Cardiac muscle cell (in vitro differentiated cells and primary cell): Measurements from ENCODE around the gene CXCR2. TPM values are rescaled to one million over a fixed set of nuclear protein-coding genes. Genes with fewer than 3 reads are reported as not detected.

Source experiments
- DNase-seq, 2 donors: peaks; one replicate each; pipeline versions ENCODE4 v3.0.0 to v3.0.0-alpha.2; 2010 to 2017; ENCODE audit warnings: low read depth in 1 of 2, low spot score in 1 of 2
- H3K27ac ChIP-seq: fragments of 200-600 bp; sonication (generic); 2 replicates; pipeline ENCODE4 v1.5.1; 2016
- H3K27me3 ChIP-seq: fragments of 200-600 bp; sonication (generic); 2 replicates; pipeline ENCODE4 v1.6.0; 2016; ENCODE audit warnings: control low read depth
- H3K36me3 ChIP-seq: fragments of 200-600 bp; sonication (generic); 2 replicates; pipeline ENCODE4 v1.5.1; 2016; ENCODE audit warnings: control low read depth
- H3K4me1 ChIP-seq: fragments of 200-600 bp; sonication (generic); 2 replicates; pipeline ENCODE4 v1.8.1; 2017; ENCODE audit warnings: low read depth, mild to moderate bottlenecking, mixed run types
- H3K4me3 ChIP-seq: fragments of 200-600 bp; sonication (generic); 2 replicates; pipeline ENCODE4 v1.5.1; 2016; ENCODE audit warnings: mild to moderate bottlenecking
- H3K9me3 ChIP-seq: fragments of 200-600 bp; sonication (generic); 2 replicates; pipeline ENCODE4 v1.5.1; 2017; ENCODE audit warnings: low read depth, mild to moderate bottlenecking, control low read depth
- polyA plus RNA-seq: library from polyadenylated mRNA; unstranded; fragments of >200 nt; fragmentation: Nextera tagmentation; extraction: Ambion mirVana; gene quantifications from 2 replicates; pipeline ENCODE4 v1.2.1, GENCODE V29; 2016
- total RNA-seq: library from RNA; depleted of rRNA; stranded (reverse); fragments of >200 nt; gene quantifications from 2 replicates; pipeline ENCODE4 v1.2.3, GENCODE V29; 2016
- TF ChIP-seq, protein P1 (sequence below): IDR thresholded peaks from 2 replicates; pipeline ENCODE4 v1.5.1; 2012; ENCODE audit warnings: low read depth, mild to moderate bottlenecking, low read length

The CXCR2 gene
- total and polyA plus RNA-seq, 2 experiments from 2014 or later, result 0.09 to 0.57 TPM

DNA sequence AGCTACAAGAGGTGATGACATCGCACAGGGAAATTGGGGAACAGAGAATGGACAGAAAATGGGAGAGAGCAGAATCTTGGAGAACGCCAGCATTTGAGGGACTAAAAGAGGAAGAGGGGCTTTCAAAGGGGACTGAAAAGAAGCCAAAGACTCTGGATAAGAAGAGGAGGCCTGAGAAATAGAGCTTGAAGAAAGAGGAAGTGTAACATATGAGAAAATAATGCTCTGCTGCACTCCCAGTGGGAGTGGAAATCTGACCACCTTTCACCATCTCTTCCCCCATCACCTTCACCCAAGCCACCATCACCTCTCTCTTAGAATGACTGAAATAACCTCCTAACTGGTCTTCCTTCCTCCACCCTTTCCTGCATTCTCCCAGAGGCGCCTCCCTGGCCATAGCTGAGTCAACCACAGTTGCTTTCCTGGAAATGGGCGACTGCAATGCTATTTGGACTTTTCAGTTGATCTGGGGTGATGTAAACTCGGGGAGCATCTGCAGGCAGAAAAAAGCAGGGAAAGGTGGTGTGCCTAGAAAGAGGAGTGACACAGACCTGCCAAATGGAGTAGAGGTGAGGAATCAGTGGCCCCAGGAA lies 24.1 kb downstream of the CXCR2 start:
- no peak overlapping the region for H3K4me3 ChIP-seq
- no peaks in the 10 kb centered on the region for H3K36me3 ChIP-seq
- H3K4me1 ChIP-seq, result no peaks in the 10 kb centered on the region
- no peaks in the 10 kb centered on the region for H3K27me3 ChIP-seq
- no peaks in the 10 kb centered on the region for H3K9me3 ChIP-seq
- no peak for DNase-seq
- H3K27ac ChIP-seq, result no peak overlapping the region
- TF ChIP-seq, protein P1, sequence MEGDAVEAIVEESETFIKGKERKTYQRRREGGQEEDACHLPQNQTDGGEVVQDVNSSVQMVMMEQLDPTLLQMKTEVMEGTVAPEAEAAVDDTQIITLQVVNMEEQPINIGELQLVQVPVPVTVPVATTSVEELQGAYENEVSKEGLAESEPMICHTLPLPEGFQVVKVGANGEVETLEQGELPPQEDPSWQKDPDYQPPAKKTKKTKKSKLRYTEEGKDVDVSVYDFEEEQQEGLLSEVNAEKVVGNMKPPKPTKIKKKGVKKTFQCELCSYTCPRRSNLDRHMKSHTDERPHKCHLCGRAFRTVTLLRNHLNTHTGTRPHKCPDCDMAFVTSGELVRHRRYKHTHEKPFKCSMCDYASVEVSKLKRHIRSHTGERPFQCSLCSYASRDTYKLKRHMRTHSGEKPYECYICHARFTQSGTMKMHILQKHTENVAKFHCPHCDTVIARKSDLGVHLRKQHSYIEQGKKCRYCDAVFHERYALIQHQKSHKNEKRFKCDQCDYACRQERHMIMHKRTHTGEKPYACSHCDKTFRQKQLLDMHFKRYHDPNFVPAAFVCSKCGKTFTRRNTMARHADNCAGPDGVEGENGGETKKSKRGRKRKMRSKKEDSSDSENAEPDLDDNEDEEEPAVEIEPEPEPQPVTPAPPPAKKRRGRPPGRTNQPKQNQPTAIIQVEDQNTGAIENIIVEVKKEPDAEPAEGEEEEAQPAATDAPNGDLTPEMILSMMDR, result no peak

GRCh38 chr2:218152172-218152571 lies 26.3 kb downstream of the CXCR2 start:
- H3K9me3 ChIP-seq, result no peaks in the 10 kb centered on the region
- H3K27me3 ChIP-seq, result no peaks in the 10 kb centered on the region
- no peaks in the 10 kb centered on the region for H3K36me3 ChIP-seq
- H3K4me3 ChIP-seq, result no peak overlapping the region
- no peak overlapping the region for H3K27ac ChIP-seq
- TF ChIP-seq, protein P1, result no peak
- DNase-seq, result no peak
- no peaks in the 10 kb centered on the region for H3K4me1 ChIP-seq

GRCh38 chr2:218152777-218153176 lies 26.9 kb downstream of the CXCR2 start:
- TF ChIP-seq, protein P1, result no peak
- H3K4me1 ChIP-seq, result no peaks in the 10 kb centered on the region
- H3K9me3 ChIP-seq, result no peaks in the 10 kb centered on the region
- H3K27ac ChIP-seq, result no peak overlapping the region
- no peak for DNase-seq
- H3K36me3 ChIP-seq, result no peaks in the 10 kb centered on the region
- no peak overlapping the region for H3K4me3 ChIP-seq
- no peaks in the 10 kb centered on the region for H3K27me3 ChIP-seq

GRCh38 chr2:218155953-218156479 lies 30.2 kb downstream of the CXCR2 start:
- no peak overlapping the region for H3K27ac ChIP-seq
- H3K36me3 ChIP-seq, result no peaks in the 10 kb centered on the region
- no peak for DNase-seq
- no peaks in the 10 kb centered on the region for H3K4me1 ChIP-seq
- H3K4me3 ChIP-seq, result no peak overlapping the region
- TF ChIP-seq, protein P1, result no peak
- H3K27me3 ChIP-seq, result no peaks in the 10 kb centered on the region
- no peaks in the 10 kb centered on the region for H3K9me3 ChIP-seq

DNA sequence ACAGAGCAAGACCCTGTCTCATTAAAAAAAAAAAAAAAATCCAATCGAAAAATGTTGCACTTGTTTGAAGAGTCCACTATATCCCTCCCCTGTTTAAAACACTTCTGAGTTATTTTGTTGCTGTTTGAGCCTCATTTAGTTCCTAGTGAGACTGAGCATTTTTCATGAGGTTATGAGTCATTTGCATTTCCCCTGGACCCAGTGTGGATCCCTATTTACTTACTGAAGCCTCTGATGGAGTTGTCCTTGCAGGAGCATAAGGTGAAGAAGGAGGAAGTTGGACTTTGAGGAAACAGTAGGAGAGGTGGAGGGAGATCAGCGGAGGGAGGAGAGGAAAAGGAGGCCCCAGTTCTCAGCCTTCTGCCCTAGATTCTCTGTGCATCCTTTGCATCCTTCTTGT lies 35.8 kb downstream of the CXCR2 start:
- Histone ChIP-seq H3K27me3 (peaks cover 7% of the 10 kb centered on the region), H3K9me3 (no peaks in the 10 kb centered on the region), H3K4me1 (no peaks in the 10 kb centered on the region), H3K27ac (no peak overlapping the region), H3K4me3 (no peak overlapping the region), H3K36me3 (no peaks in the 10 kb centered on the region)
- TF ChIP-seq, protein P1, result no peak
- no peak for DNase-seq

DNA sequence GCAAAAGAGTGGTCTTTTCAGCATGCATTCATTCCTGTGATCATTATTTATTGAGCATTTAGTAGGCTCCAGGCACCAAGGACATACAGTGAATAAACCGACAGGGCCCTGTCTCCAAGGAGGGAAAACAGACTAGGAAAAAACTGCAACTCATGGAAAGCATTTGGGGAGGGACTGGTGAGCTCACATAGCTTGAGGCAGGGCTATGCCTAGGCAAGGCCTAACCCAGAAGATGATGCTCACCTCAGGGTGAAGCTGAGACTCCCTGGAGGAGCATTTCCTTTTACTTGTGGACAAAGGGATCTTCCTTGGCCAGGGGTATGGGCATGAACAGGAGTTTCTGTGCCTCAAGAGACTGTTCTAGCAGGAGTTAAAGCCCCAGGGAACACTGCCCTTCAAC lies 37.0 kb downstream of the CXCR2 start:
- no peaks in the 10 kb centered on the region for H3K9me3 ChIP-seq
- H3K27me3 ChIP-seq, result peaks cover 13% of the 10 kb centered on the region
- TF ChIP-seq, protein P1, result no peak
- DNase-seq, result no peak
- H3K27ac ChIP-seq, result no peak overlapping the region
- H3K4me3 ChIP-seq, result no peak overlapping the region
- H3K36me3 ChIP-seq, result no peaks in the 10 kb centered on the region
- H3K4me1 ChIP-seq, result no peaks in the 10 kb centered on the region
